ENCODE results near the gene COL18A1. TPM values are rescaled to one million over a fixed set of nuclear protein-coding genes. Genes with fewer than 3 reads are reported as not detected.

The COL18A1 gene
- total RNA-seq, 1 experiment from 2014 or later, result 3.4 TPM

DNA sequence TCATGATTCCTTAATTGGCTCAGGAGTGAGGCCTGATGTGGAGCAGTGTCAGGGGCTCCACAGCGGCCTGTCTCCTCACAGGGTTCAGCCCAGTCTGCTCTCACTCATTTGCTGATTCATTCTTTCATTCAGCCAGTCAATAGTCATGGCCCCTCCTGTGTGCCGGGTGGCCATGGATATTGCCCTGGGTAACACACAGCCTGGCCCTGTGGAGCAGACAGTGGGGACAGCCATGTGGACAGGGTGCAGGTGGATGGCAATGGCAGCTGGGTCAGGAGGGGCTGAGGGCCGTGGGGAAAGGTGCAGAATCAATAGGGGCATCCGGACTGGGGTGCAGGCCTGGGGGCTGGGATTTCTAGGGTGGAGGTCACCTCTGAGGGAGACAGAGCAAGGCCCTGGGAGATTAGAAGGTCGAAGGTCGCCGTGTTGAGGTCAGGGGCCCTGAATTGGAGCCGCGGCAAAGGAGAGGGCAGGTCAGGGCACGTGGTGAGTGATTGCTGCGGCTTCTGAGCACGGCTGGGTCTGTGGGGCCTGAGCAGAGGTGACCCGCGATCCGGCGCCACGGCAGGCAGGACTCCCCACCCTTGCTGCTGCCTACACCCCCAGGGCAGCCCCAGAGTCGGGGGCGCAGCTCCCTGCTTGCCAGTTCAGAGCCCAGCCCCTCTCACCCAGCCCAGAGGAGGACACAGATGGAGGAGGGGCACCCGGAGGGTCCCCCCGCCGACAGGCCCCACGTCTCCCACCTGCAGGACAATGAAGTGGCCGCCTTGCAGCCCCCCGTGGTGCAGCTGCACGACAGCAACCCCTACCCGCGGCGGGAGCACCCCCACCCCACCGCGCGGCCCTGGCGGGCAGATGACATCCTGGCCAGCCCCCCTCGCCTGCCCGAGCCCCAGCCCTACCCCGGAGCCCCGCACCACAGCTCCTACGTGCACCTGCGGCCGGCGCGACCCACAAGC is 103.9 kb downstream of the COL18A1 start:
- Mint-ChIP-seq H3K27ac (ENCODE audit: low read depth, unreplicated experiment) (no peak overlapping the region), H3K4me1 (ENCODE audit: insufficient read depth, unreplicated experiment) (no peaks in the 10 kb centered on the region), H3K27me3 (ENCODE audit: insufficient read depth, unreplicated experiment) (no peaks in the 10 kb centered on the region), H3K36me3 (ENCODE audit: insufficient read depth, unreplicated experiment) (peaks cover 7% of the 10 kb centered on the region), H3K4me3 (ENCODE audit: unreplicated experiment) (no peak overlapping the region), H3K9me3 (ENCODE audit: unreplicated experiment) (no peaks in the 10 kb centered on the region)
- ChIA-PET CTCF (interaction anchor here (0.7 kb wide), 1 partner anchor 477 kb away, joined by 3 read pairs; no protein-coding TSS in a partner anchor), POLR2A (no interaction called here)
- intact Hi-C loops (cut with micrococcal nuclease), result no loop called here
- no TSS peak for BruUV-seq (replicated peaks)
- no peak for DNase-seq (ENCODE audit: unreplicated experiment)
- TF ChIP-seq, protein P1, sequence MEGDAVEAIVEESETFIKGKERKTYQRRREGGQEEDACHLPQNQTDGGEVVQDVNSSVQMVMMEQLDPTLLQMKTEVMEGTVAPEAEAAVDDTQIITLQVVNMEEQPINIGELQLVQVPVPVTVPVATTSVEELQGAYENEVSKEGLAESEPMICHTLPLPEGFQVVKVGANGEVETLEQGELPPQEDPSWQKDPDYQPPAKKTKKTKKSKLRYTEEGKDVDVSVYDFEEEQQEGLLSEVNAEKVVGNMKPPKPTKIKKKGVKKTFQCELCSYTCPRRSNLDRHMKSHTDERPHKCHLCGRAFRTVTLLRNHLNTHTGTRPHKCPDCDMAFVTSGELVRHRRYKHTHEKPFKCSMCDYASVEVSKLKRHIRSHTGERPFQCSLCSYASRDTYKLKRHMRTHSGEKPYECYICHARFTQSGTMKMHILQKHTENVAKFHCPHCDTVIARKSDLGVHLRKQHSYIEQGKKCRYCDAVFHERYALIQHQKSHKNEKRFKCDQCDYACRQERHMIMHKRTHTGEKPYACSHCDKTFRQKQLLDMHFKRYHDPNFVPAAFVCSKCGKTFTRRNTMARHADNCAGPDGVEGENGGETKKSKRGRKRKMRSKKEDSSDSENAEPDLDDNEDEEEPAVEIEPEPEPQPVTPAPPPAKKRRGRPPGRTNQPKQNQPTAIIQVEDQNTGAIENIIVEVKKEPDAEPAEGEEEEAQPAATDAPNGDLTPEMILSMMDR (IDR thresholded peaks at IDR 0.05; ENCODE audit: unreplicated experiment), result no peak

DNA sequence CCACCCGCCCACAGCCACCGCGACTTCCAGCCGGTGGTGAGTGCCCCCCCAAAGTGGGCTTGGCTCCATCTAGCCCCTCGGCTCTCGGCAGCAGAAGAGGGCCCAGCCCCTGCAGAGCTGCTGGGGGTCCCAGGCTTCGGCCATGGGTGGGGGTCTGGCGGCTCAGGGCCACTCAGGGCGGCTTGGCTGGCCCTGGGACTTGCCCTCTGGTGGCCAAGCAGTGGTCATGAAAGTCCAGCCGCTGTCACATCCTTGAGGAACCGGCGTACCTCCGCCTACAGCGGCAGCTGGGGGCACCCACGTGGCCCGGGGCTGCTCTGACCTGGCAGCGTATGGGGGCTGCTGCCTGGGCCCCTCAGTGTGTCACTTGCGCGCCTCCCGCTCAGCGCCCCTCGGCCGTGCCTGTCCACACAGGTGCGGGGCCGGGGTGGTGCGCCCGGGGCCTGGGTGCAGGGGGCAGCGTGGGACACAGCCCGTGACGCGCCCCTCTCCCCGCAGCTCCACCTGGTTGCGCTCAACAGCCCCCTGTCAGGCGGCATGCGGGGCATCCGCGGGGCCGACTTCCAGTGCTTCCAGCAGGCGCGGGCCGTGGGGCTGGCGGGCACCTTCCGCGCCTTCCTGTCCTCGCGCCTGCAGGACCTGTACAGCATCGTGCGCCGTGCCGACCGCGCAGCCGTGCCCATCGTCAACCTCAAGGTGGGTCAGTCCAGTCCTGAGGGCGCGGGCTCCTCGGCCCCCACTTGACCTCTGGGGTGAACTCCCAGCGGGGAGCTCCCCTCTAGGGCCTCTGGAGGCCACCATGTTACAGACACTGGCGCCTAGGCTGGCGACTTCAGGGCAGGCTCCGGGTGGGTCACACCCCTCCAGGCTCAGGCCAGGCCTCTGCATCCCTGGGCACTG is 104.9 kb downstream of the COL18A1 start:
- intact Hi-C loops (cut with micrococcal nuclease), result no loop called here
- CTCF ChIA-PET, result no interaction called here

DNA sequence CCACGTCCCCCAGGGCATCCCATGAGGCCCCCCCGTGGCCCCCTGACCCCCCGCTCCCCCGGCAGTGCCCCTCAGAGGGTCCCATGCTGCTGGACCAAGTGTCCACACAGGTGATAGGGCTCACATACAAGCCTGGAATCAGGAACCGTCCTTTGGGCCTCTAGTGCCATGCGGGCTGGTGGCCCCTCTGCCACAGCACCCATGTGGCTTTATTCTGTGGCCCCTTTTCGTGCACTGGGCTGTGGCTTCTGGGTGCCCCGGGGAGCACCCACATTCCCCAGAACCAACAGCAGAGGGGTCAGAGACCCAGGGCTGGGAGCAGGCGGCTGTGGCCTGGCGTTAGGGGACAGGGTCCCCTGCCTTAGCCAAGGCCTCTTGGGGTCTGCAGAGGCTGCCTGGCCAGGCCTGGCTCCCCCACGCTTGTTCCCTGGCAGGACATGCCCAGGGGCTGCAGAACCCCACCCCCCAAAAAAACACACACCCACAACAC is 105.5 kb downstream of the COL18A1 start:
- no peaks in the 10 kb centered on the region for H3K27me3 Mint-ChIP-seq (ENCODE audit: insufficient read depth, unreplicated experiment)
- TF ChIP-seq, protein P1 (IDR thresholded peaks at IDR 0.05; ENCODE audit: unreplicated experiment), result no peak
- intact Hi-C loops (cut with micrococcal nuclease), result no loop called here
- CTCF ChIA-PET, result no interaction called here
- no TSS peak for BruUV-seq (replicated peaks)
- peaks cover 7% of the 10 kb centered on the region for H3K36me3 Mint-ChIP-seq (ENCODE audit: insufficient read depth, unreplicated experiment)
- no peaks in the 10 kb centered on the region for H3K4me1 Mint-ChIP-seq (ENCODE audit: insufficient read depth, unreplicated experiment)
- no peak for DNase-seq (ENCODE audit: unreplicated experiment)
- H3K9me3 Mint-ChIP-seq (ENCODE audit: unreplicated experiment), result no peaks in the 10 kb centered on the region
- no peak overlapping the region for H3K4me3 Mint-ChIP-seq (ENCODE audit: unreplicated experiment)
- no peak overlapping the region for H3K27ac Mint-ChIP-seq (ENCODE audit: low read depth, unreplicated experiment)
- POLR2A ChIA-PET, result no interaction called here

More for the DNA sequence above, 104.9 kb downstream of the COL18A1 start:
- POLR2A ChIA-PET, result no interaction called here
- no peaks in the 10 kb centered on the region for H3K4me1 Mint-ChIP-seq (ENCODE audit: insufficient read depth, unreplicated experiment)
- no TSS peak for BruUV-seq (replicated peaks)
- no peak overlapping the region for H3K4me3 Mint-ChIP-seq (ENCODE audit: unreplicated experiment)
- TF ChIP-seq, protein P1 (IDR thresholded peaks at IDR 0.05; ENCODE audit: unreplicated experiment), result no peak
- no peaks in the 10 kb centered on the region for H3K27me3 Mint-ChIP-seq (ENCODE audit: insufficient read depth, unreplicated experiment)
- H3K27ac Mint-ChIP-seq (ENCODE audit: low read depth, unreplicated experiment), result no peak overlapping the region
- H3K36me3 Mint-ChIP-seq (ENCODE audit: insufficient read depth, unreplicated experiment), result peaks cover 7% of the 10 kb centered on the region
- DNase-seq (ENCODE audit: unreplicated experiment), result no peak
- H3K9me3 Mint-ChIP-seq (ENCODE audit: unreplicated experiment), result no peaks in the 10 kb centered on the region

DNA sequence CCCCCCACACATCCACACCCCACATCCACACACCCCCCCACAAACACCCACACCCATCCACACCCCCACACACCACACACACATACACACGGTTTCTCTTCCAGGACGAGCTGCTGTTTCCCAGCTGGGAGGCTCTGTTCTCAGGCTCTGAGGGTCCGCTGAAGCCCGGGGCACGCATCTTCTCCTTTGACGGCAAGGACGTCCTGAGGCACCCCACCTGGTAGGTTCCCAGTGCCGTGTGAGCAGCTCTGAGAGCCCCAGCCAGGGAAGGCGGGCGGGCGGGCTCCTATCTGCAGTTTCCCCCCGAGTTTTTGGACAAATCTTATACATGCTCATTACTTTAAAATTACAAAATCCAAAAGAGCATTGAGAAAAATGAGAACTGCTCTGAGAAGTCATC is 106.0 kb downstream of the COL18A1 start:
- Mint-ChIP-seq H3K9me3 (ENCODE audit: unreplicated experiment) (no peaks in the 10 kb centered on the region), H3K4me1 (ENCODE audit: insufficient read depth, unreplicated experiment) (no peaks in the 10 kb centered on the region), H3K27me3 (ENCODE audit: insufficient read depth, unreplicated experiment) (no peaks in the 10 kb centered on the region), H3K27ac (ENCODE audit: low read depth, unreplicated experiment) (no peak overlapping the region), H3K4me3 (ENCODE audit: unreplicated experiment) (no peak overlapping the region), H3K36me3 (ENCODE audit: insufficient read depth, unreplicated experiment) (peaks cover 7% of the 10 kb centered on the region)
- BruUV-seq (replicated peaks), result no TSS peak
- ChIA-PET CTCF (no interaction called here), POLR2A (no interaction called here)
- TF ChIP-seq, protein P1 (IDR thresholded peaks at IDR 0.05; ENCODE audit: unreplicated experiment), result no peak
- intact Hi-C loops (cut with micrococcal nuclease), result no loop called here
- no peak for DNase-seq (ENCODE audit: unreplicated experiment)

Data from MCF 10A (cell line).